HCT116 (cell line): Measurements from ENCODE around the gene HLA-DRA. TPM values are rescaled to one million over a fixed set of nuclear protein-coding genes. Genes with fewer than 3 reads are reported as not detected.

Experiments
- ATAC-seq: fragments of 200-7000 bp; cut with Tn5 transposase; 2 replicates; pipeline ENCODE4 v1.9.1; 2020; ENCODE audit warnings: mild to moderate bottlenecking, moderate library complexity
- BruUV-seq: library from RNA; stranded (reverse); fragments of 400-500 nt; replicated peaks from 2 replicates; lab custom pipeline; 2021; lab: Mats Ljungman, UMichigan
- CTCF ChIA-PET: fragments of 300-600 bp; sonication (Branson Sonifier 250); formaldehyde crosslinking; loops from one replicate; lab custom pipeline; 2021; ENCODE audit warnings: antibody characterized with exemption; lab: Charles Lee
- POLR2A ChIA-PET: fragments of 300-600, 350-600 bp; sonication (Branson Sonifier 250); formaldehyde crosslinking; loops from one replicate; lab custom pipeline; 2021; ENCODE audit warnings: antibody characterized with exemption; lab: Charles Lee
- RAD21 ChIA-PET, 2 experiments: fragments of 300-600 bp; sonication (Branson Sonifier 250); formaldehyde crosslinking; loops; one replicate each; lab custom pipeline; 2023; ENCODE audit warnings: low total read pairs in 2 of 2; ENCODE audit not compliant: uncharacterized antibody in 2 of 2, unreplicated experiment in 2 of 2, low non-redundant PET in 1 of 2; lab: Charles Lee
- DNase-seq: peaks from one replicate; pipeline ENCODE4 v3.0.0-alpha.2; 2010; ENCODE audit warnings: low read depth, low spot score
- H2AFZ ChIP-seq: fragments of 200-600 bp; shearing (Covaris generic), sonication (generic); 2 replicates; pipeline ENCODE4 v1.6.1; 2017; ENCODE audit warnings: low read depth, mixed run types, mixed read lengths, antibody characterized with exemption, low read length; ENCODE audit not compliant: poor library complexity, severe bottlenecking
- H3K27ac ChIP-seq: 2 replicates; pipeline ENCODE4 v1.5.1; 2012; ENCODE audit warnings: low read depth, low read length
- H3K27me3 ChIP-seq: fragments of 200-600 bp; sonication (generic); 2 replicates; pipeline ENCODE4 v1.6.1; 2016; ENCODE audit warnings: mixed run types, low read length, mixed read lengths; ENCODE audit not compliant: insufficient read depth
- H3K36me3 ChIP-seq, 2 experiments: fragments of 200-500 bp in 1 of 2; fragments of 200-600 bp in 1 of 2; sonication (Bioruptor generic) in 1 of 2; sonication (generic) in 1 of 2; 2 replicates each; pipeline versions ENCODE4 v1.5.1 to v1.6.1; 2014 to 2016; ENCODE audit warnings: low read length in 2 of 2, inconsistent platforms in 1 of 2, mixed read lengths in 1 of 2, mixed run types in 1 of 2; ENCODE audit not compliant: insufficient read depth in 2 of 2, control insufficient read depth in 1 of 2
- H3K4me1 ChIP-seq, 2 experiments: fragments of 200-600 bp in 1 of 2; sonication (generic) in 1 of 2; 2 replicates each; pipeline versions ENCODE4 v1.5.1 to v1.6.1; 2012 to 2017; ENCODE audit warnings: low read length in 2 of 2, inconsistent platforms in 1 of 2, mild to moderate bottlenecking in 1 of 2, mixed read lengths in 1 of 2, mixed run types in 1 of 2, moderate library complexity in 1 of 2; ENCODE audit not compliant: insufficient read depth in 2 of 2, control insufficient read depth in 1 of 2
- H3K4me2 ChIP-seq: fragments of 200-600 bp; sonication (generic); 2 replicates; pipeline ENCODE4 v1.6.1; 2017; ENCODE audit warnings: mixed run types, low read length, mixed read lengths
- H3K4me3 ChIP-seq, 2 experiments: fragments of 200-600 bp in 1 of 2; sonication (generic) in 1 of 2; replicated peaks in 1 of 2; 2 replicates each; pipeline ENCODE4 v1.5.1; 2011 to 2016; ENCODE audit warnings: low read length in 2 of 2, control low read depth in 1 of 2, low read depth in 1 of 2, mild to moderate bottlenecking in 1 of 2, mixed read lengths in 1 of 2, mixed run types in 1 of 2
- H3K79me2 ChIP-seq: fragments of 200-600 bp; sonication (generic); 2 replicates; pipeline ENCODE4 v1.6.1; 2017; ENCODE audit warnings: mild to moderate bottlenecking, mixed run types, low read length, moderate library complexity, mixed read lengths; ENCODE audit not compliant: insufficient read depth
- H3K9ac ChIP-seq: fragments of 200-600 bp; sonication (generic); 2 replicates; pipeline ENCODE4 v1.6.1; 2016; ENCODE audit warnings: low read length, mixed read lengths
- H3K9me2 ChIP-seq: fragments of 200-600 bp; sonication (generic), shearing (Covaris generic); 2 replicates; pipeline ENCODE4 v1.6.1; 2017; ENCODE audit warnings: mixed run types, mild to moderate bottlenecking, moderate library complexity; ENCODE audit not compliant: insufficient read depth
- H3K9me3 ChIP-seq, 2 experiments: fragments of 200-500 bp in 1 of 2; fragments of 200-600 bp in 1 of 2; sonication (Bioruptor generic) in 1 of 2; sonication (generic) in 1 of 2; 2 replicates each; pipeline ENCODE4 v1.6.1; 2014 to 2017; ENCODE audit warnings: low read length in 2 of 2, mixed read lengths in 2 of 2, inconsistent platforms in 1 of 2, low read depth in 1 of 2, mild to moderate bottlenecking in 1 of 2, mixed run types in 1 of 2, moderate library complexity in 1 of 2; ENCODE audit not compliant: control insufficient read depth in 1 of 2, insufficient read depth in 1 of 2
- H4K20me1 ChIP-seq: fragments of 200-600 bp; sonication (generic), shearing (Covaris generic); 2 replicates; pipeline ENCODE4 v1.6.1; 2017; ENCODE audit warnings: mixed run types, mild to moderate bottlenecking, moderate library complexity; ENCODE audit not compliant: insufficient read depth
- EZH2 ChIP-seq: fragments of 200-600 bp; sonication (generic); IDR thresholded peaks from 2 replicates; pipeline ENCODE4 v1.6.1; 2017; ENCODE audit warnings: antibody characterized with exemption, mixed run types
- SIN3A ChIP-seq: IDR thresholded peaks from 2 replicates; pipeline ENCODE4 v1.6.1; 2012; ENCODE audit warnings: low read depth
- SRF ChIP-seq: IDR thresholded peaks from 2 replicates; pipeline ENCODE4 v1.6.1; 2012; ENCODE audit warnings: low read depth
- YY1 ChIP-seq: IDR thresholded peaks from 2 replicates; pipeline ENCODE4 v1.6.1; 2011; ENCODE audit warnings: low read length, low read depth, moderate library complexity, mild to moderate bottlenecking; ENCODE audit not compliant: insufficient replicate concordance; ENCODE audit errors: extremely low read depth
- ZFX ChIP-seq: fragments of 450-650 bp; IDR thresholded peaks from 2 replicates; pipeline ENCODE4 v1.6.1; 2017
- intact Hi-C: fragments of 100-400 bp; cut with micrococcal nuclease; formaldehyde crosslinking; loops from 2 replicates; pipeline ENCODE4 v1.10.0; 2022
- total RNA-seq: library from RNA; stranded (reverse); gene quantifications from one replicate; pipeline ENCODE4 v1.2.1, GENCODE V29; 2021; ENCODE audit not compliant: unreplicated experiment

Gene HLA-DRA
- total RNA-seq, 1 experiment from 2014 or later, result 4.7 TPM

GRCh38 chr6:32402812-32403211 lies 36.9 kb upstream of the HLA-DRA start:
- H3K36me3 ChIP-seq, result no peaks in the 10 kb centered on the region
- no peaks in the 10 kb centered on the region for H4K20me1 ChIP-seq
- ChIA-PET RAD21 (no interaction called here), CTCF (interaction anchor here (1.8 to 2.9 kb wide), 2 partner anchors 11 to 383 kb away, joined by 8 to 11 read pairs; no protein-coding TSS in a partner anchor), POLR2A (no interaction called here)
- H3K4me2 ChIP-seq, result no peak overlapping the region
- H3K27me3 ChIP-seq, result no peaks in the 10 kb centered on the region
- TF ChIP-seq SRF (no peak), SIN3A (no peak)
- ATAC-seq (0 out of 2 replicates have a peak, but pooled peaks have one; percentile 22), DNase-seq (no peak)
- H3K79me2 ChIP-seq, result no peaks in the 10 kb centered on the region
- no peaks in the 10 kb centered on the region; a peak in 1 of 4 replicates for H3K4me1 ChIP-seq
- H3K9me2 ChIP-seq, result no peaks in the 10 kb centered on the region
- no peak overlapping the region for H3K4me3 ChIP-seq
- intact Hi-C loops, result no loop called here
- no peaks in the 10 kb centered on the region for H3K9me3 ChIP-seq
- BruUV-seq, result no TSS peak
- no peak overlapping the region for H3K9ac ChIP-seq
- H3K27ac ChIP-seq, result no peak overlapping the region
- H2AFZ ChIP-seq, result no peak overlapping the region

GRCh38 chr6:32405656-32406055 lies 34.0 kb upstream of the HLA-DRA start:
- no peaks in the 10 kb centered on the region for H3K9me2 ChIP-seq
- no peak overlapping the region for H3K9ac ChIP-seq
- ATAC-seq (no peak), DNase-seq (no peak)
- ChIA-PET CTCF (interaction anchor here (1.4 kb wide), 1 partner anchor 151 kb away, joined by 3 read pairs; no protein-coding TSS in a partner anchor), POLR2A (no interaction called here), RAD21 (no interaction called here)
- no peaks in the 10 kb centered on the region for H3K36me3 ChIP-seq
- H3K27me3 ChIP-seq, result no peaks in the 10 kb centered on the region
- H3K9me3 ChIP-seq, result no peaks in the 10 kb centered on the region
- no peaks in the 10 kb centered on the region for H4K20me1 ChIP-seq
- H2AFZ ChIP-seq, result no peak overlapping the region
- no peaks in the 10 kb centered on the region; a peak in 1 of 4 replicates for H3K4me1 ChIP-seq
- no peak overlapping the region for H3K4me3 ChIP-seq
- intact Hi-C loops, result no loop called here
- no peaks in the 10 kb centered on the region for H3K79me2 ChIP-seq
- no peak overlapping the region for H3K4me2 ChIP-seq
- no TSS peak for BruUV-seq
- H3K27ac ChIP-seq, result no peak overlapping the region
- TF ChIP-seq EZH2, result no peak
- TF ChIP-seq ZFX, result no peak
- no peak for TF ChIP-seq YY1
- TF ChIP-seq, all 23 proteins: peak for 0
